ENCODE data around the gene CABP7. TPM values are rescaled to one million over a fixed set of nuclear protein-coding genes. Genes with fewer than 3 reads are reported as not detected.

CABP7 gene
- total and polyA plus RNA-seq, 3 experiments from 2014 or later = 0.07 TPM; not detected in 2

- ChIA-PET CTCF (no interaction called here), POLR2A (interaction anchor here (0.5 kb wide), 1 partner anchor 143 kb away, joined by 3 read pairs; no protein-coding TSS in a partner anchor)
- H3K4me3 ChIP-seq (ENCODE audit: low read length) = no peak overlapping the region
- H3K4me1 Mint-ChIP-seq = peaks cover 0 to 13% (median 5%) of the 10 kb centered on the region in 3 donors
- H3K4me1 ChIP-seq (ENCODE audit: insufficient read depth, low read length) = no peaks in the 10 kb centered on the region
- peaks cover 23 to 26% of the 10 kb centered on the region in 2 donors for H3K27me3 Mint-ChIP-seq
- DNase-seq = no peak
- H3K9me3 Mint-ChIP-seq = peaks cover 0 to 1% (median 0%) of the 10 kb centered on the region in 5 donors
- no peak overlapping the region for H3K27ac ChIP-seq (ENCODE audit: low read depth, low read length)
- H3K36me3 Mint-ChIP-seq = no peaks in the 10 kb centered on the region
- H3K36me3 ChIP-seq (ENCODE audit: insufficient read depth, low read length) = no peaks in the 10 kb centered on the region
- no peaks in the 10 kb centered on the region for H3K9me3 ChIP-seq (ENCODE audit: low read length)
- H3K27ac Mint-ChIP-seq = no peak overlapping the region
- peaks cover 7% of the 10 kb centered on the region for H3K27me3 ChIP-seq (ENCODE audit: insufficient read depth, low read length, poor library complexity, severe bottlenecking)
- H3K4me3 Mint-ChIP-seq = no peak overlapping the region
These were observed 2.8 kb downstream of the CABP7 start for GRCh38 chr22:29722587-29722986.

DNA sequence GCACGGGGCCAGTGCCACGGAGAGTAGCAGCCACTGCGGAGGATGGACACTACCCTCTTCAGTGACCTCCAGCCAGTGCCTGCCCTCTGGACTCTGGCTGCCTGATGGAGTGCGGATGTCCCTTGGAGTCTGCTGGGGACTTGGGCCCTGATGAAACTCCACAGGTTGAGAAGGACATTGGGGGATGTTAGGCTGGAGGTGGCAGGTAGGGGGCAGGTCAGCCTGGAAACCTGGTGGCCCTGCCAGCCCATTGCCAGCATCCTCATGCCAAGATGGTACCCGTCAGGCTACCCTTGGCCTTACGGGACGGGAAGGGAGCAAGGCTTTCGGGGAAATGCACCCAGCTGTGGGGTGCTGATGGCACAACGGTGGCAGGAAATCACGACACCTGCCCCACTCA lies 4.0 kb downstream of the CABP7 start:
- Mint-ChIP-seq H3K27me3 (peaks cover 12 to 16% of the 10 kb centered on the region in 2 donors), H3K27ac (no peak overlapping the region), H3K4me3 (no peak overlapping the region), H3K4me1 (peaks cover 0 to 8% (median 2%) of the 10 kb centered on the region in 3 donors), H3K36me3 (no peaks in the 10 kb centered on the region), H3K9me3 (no peaks in the 10 kb centered on the region)
- H3K9me3 ChIP-seq (ENCODE audit: low read length) = no peaks in the 10 kb centered on the region
- CTCF ChIA-PET = no interaction called here
- H3K27me3 ChIP-seq (ENCODE audit: insufficient read depth, low read length, poor library complexity, severe bottlenecking) = peaks cover 3% of the 10 kb centered on the region
- DNase-seq = no peak
- no peak overlapping the region for H3K4me3 ChIP-seq (ENCODE audit: low read length)
- no peak overlapping the region for H3K27ac ChIP-seq (ENCODE audit: low read depth, low read length)
- no peaks in the 10 kb centered on the region for H3K36me3 ChIP-seq (ENCODE audit: insufficient read depth, low read length)
- POLR2A ChIA-PET = no interaction called here
- no peaks in the 10 kb centered on the region for H3K4me1 ChIP-seq (ENCODE audit: insufficient read depth, low read length)

- no peaks in the 10 kb centered on the region for H3K27me3 ChIP-seq (ENCODE audit: insufficient read depth, low read length, poor library complexity, severe bottlenecking)
- H3K4me1 ChIP-seq (ENCODE audit: insufficient read depth, low read length) = no peaks in the 10 kb centered on the region
- H3K27ac ChIP-seq (ENCODE audit: low read depth, low read length) = no peak overlapping the region
- Mint-ChIP-seq H3K4me3 (no peak overlapping the region), H3K4me1 (no peaks in the 10 kb centered on the region), H3K9me3 (no peaks in the 10 kb centered on the region), H3K27me3 (peaks cover 5 to 8% of the 10 kb centered on the region in 2 donors), H3K36me3 (peaks cover 0 to 4% (median 0%) of the 10 kb centered on the region in 3 donors), H3K27ac (peak overlapping the region in 1 of 8 donors; percentile 74)
- ChIA-PET POLR2A (no interaction called here), CTCF (no interaction called here)
- DNase-seq = no peak
- H3K9me3 ChIP-seq (ENCODE audit: low read length) = no peaks in the 10 kb centered on the region
- H3K36me3 ChIP-seq (ENCODE audit: insufficient read depth, low read length) = no peaks in the 10 kb centered on the region
- H3K4me3 ChIP-seq (ENCODE audit: low read length) = no peak overlapping the region
These were observed 5.0 kb downstream of the CABP7 start for GRCh38 chr22:29724843-29725242.

DNA sequence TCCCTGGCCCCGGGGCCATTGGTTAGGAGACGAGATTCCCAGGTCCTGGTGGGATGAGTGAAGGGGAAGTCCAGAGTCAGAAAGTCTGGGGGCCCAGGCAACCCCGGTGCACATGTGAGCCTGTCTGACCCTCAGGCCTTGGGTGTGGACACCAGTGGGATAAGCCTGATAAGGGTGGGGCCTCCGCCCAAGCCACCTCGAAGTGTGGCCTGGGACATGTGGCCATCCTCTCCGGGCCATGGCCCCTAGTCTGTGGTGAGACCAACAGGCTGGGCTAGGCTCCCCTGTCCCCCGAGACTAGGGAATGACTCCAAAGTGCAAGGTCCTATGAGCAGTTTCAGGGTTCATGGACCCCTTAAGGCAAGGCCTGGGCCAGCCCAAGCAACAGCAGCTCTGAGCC lies 6.3 kb downstream of the CABP7 start:
- peak overlapping the region in 1 of 7 donors; percentile 18 for H3K4me3 Mint-ChIP-seq
- no peak for DNase-seq
- ChIA-PET CTCF (no interaction called here), POLR2A (no interaction called here)
- no peaks in the 10 kb centered on the region for H3K9me3 ChIP-seq (ENCODE audit: low read length)
- no peak overlapping the region for H3K27ac ChIP-seq (ENCODE audit: low read depth, low read length)
- H3K36me3 Mint-ChIP-seq = peaks cover 0 to 11% (median 2%) of the 10 kb centered on the region in 3 donors
- H3K9me3 Mint-ChIP-seq = no peaks in the 10 kb centered on the region
- no peaks in the 10 kb centered on the region for H3K4me1 Mint-ChIP-seq
- H3K27ac Mint-ChIP-seq = no peak overlapping the region
- H3K27me3 ChIP-seq (ENCODE audit: insufficient read depth, low read length, poor library complexity, severe bottlenecking) = no peaks in the 10 kb centered on the region
- H3K27me3 Mint-ChIP-seq = peaks cover 5 to 8% of the 10 kb centered on the region in 2 donors
- no peaks in the 10 kb centered on the region for H3K4me1 ChIP-seq (ENCODE audit: insufficient read depth, low read length)
- H3K36me3 ChIP-seq (ENCODE audit: insufficient read depth, low read length) = no peaks in the 10 kb centered on the region
- H3K4me3 ChIP-seq (ENCODE audit: low read length) = no peak overlapping the region

- Histone ChIP-seq H3K36me3 (ENCODE audit: insufficient read depth, low read length) (no peaks in the 10 kb centered on the region), H3K27ac (ENCODE audit: low read depth, low read length) (no peak overlapping the region), H3K4me1 (ENCODE audit: insufficient read depth, low read length) (no peaks in the 10 kb centered on the region), H3K27me3 (ENCODE audit: insufficient read depth, low read length, poor library complexity, severe bottlenecking) (no peaks in the 10 kb centered on the region), H3K9me3 (ENCODE audit: low read length) (no peaks in the 10 kb centered on the region), H3K4me3 (ENCODE audit: low read length) (no peak overlapping the region)
- H3K4me1 Mint-ChIP-seq = no peaks in the 10 kb centered on the region
- H3K36me3 Mint-ChIP-seq = peaks cover 0 to 16% (median 5%) of the 10 kb centered on the region in 3 donors
- no peaks in the 10 kb centered on the region for H3K9me3 Mint-ChIP-seq
- ChIA-PET CTCF (no interaction called here), POLR2A (no interaction called here)
- no peak overlapping the region for H3K27ac Mint-ChIP-seq
- DNase-seq = no peak
- no peak overlapping the region for H3K4me3 Mint-ChIP-seq
- H3K27me3 Mint-ChIP-seq = peaks cover 2 to 3% of the 10 kb centered on the region in 2 donors
These were observed 6.8 kb downstream of the CABP7 start for GRCh38 chr22:29726512-29727130.

DNA sequence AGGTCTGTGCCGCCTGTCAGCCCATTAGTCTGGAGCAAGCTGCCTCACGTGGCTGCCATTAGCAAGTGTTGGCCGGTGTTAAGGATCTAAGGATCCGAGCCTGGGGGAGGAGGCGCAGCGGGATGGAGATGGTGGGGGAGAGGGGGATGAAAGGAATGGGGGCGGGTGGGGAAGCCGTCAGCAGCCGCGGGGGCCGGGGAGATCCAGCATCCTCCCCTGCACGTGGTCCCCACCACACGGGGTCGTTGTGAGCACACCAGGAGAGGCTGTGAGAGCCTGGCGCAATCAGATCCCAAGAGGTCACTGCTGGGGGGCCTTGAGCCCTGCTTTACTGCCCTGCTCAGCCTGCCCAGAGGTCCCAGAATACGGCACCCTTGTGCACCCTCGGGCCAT lies 7.3 kb downstream of the CABP7 start:
- ChIA-PET CTCF (no interaction called here), POLR2A (no interaction called here)
- H3K36me3 Mint-ChIP-seq = peaks cover 0 to 20% (median 9%) of the 10 kb centered on the region in 3 donors

DNA sequence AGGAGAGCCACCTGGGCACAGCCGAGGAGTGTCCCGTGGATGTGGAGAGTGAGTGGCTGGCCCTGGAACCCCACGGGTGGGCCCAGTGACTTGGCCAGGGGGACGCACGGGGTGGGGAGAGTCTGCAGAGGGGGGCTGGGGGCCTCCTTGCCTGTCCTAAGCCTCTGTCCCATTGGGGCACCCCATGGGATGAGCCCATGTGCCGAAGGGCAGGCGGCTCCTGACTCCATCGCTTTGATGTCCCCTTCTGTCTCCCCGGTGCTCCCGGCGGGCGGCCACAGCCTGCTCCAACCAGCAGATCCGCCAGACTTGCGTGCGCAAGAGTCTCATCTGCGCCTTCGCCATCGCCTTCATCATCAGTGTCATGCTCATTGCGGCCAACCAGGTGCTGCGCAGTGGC lies 9.4 kb downstream of the CABP7 start:
- no peak overlapping the region for H3K27ac ChIP-seq (ENCODE audit: low read depth, low read length)
- no peaks in the 10 kb centered on the region for H3K9me3 Mint-ChIP-seq
- ChIA-PET CTCF (no interaction called here), POLR2A (no interaction called here)
- no peaks in the 10 kb centered on the region for H3K4me1 ChIP-seq (ENCODE audit: insufficient read depth, low read length)
- H3K27me3 Mint-ChIP-seq = peaks cover 0 to 2% of the 10 kb centered on the region in 2 donors
- H3K4me1 Mint-ChIP-seq = no peaks in the 10 kb centered on the region
- H3K36me3 ChIP-seq (ENCODE audit: insufficient read depth, low read length) = no peaks in the 10 kb centered on the region
- peaks cover 0 to 29% (median 11%) of the 10 kb centered on the region in 3 donors for H3K36me3 Mint-ChIP-seq
- no peak for DNase-seq
- H3K4me3 ChIP-seq (ENCODE audit: low read length) = no peak overlapping the region
- no peak overlapping the region for H3K4me3 Mint-ChIP-seq
- H3K27ac Mint-ChIP-seq = no peak overlapping the region
- no peaks in the 10 kb centered on the region for H3K9me3 ChIP-seq (ENCODE audit: low read length)
- no peaks in the 10 kb centered on the region for H3K27me3 ChIP-seq (ENCODE audit: insufficient read depth, low read length, poor library complexity, severe bottlenecking)

More for the DNA sequence above, 7.3 kb downstream of the CABP7 start:
- Mint-ChIP-seq H3K4me1 (no peaks in the 10 kb centered on the region), H3K9me3 (no peaks in the 10 kb centered on the region), H3K4me3 (no peak overlapping the region), H3K27ac (no peak overlapping the region), H3K27me3 (peaks cover 0 to 2% of the 10 kb centered on the region in 2 donors)
- no peaks in the 10 kb centered on the region for H3K27me3 ChIP-seq (ENCODE audit: insufficient read depth, low read length, poor library complexity, severe bottlenecking)
- no peaks in the 10 kb centered on the region for H3K4me1 ChIP-seq (ENCODE audit: insufficient read depth, low read length)
- no peak for DNase-seq
- H3K36me3 ChIP-seq (ENCODE audit: insufficient read depth, low read length) = no peaks in the 10 kb centered on the region
- H3K9me3 ChIP-seq (ENCODE audit: low read length) = no peaks in the 10 kb centered on the region
- no peak overlapping the region for H3K27ac ChIP-seq (ENCODE audit: low read depth, low read length)
- no peak overlapping the region for H3K4me3 ChIP-seq (ENCODE audit: low read length)

GRCh38 chr22:29731058-29731850 lies 11.5 kb downstream of the CABP7 start:
- DNase-seq = no peak
- ChIA-PET POLR2A (no interaction called here), CTCF (no interaction called here)
- Mint-ChIP-seq H3K27ac (no peak overlapping the region), H3K36me3 (peaks cover 0 to 41% (median 11%) of the 10 kb centered on the region in 3 donors), H3K4me3 (no peak overlapping the region), H3K9me3 (no peaks in the 10 kb centered on the region), H3K27me3 (peaks cover 0 to 2% of the 10 kb centered on the region in 2 donors), H3K4me1 (no peaks in the 10 kb centered on the region)
- no peaks in the 10 kb centered on the region for H3K9me3 ChIP-seq (ENCODE audit: low read length)
- no peaks in the 10 kb centered on the region for H3K4me1 ChIP-seq (ENCODE audit: insufficient read depth, low read length)
- H3K4me3 ChIP-seq (ENCODE audit: low read length) = no peak overlapping the region
- no peaks in the 10 kb centered on the region for H3K27me3 ChIP-seq (ENCODE audit: insufficient read depth, low read length, poor library complexity, severe bottlenecking)
- H3K36me3 ChIP-seq (ENCODE audit: insufficient read depth, low read length) = no peaks in the 10 kb centered on the region
- no peak overlapping the region for H3K27ac ChIP-seq (ENCODE audit: low read depth, low read length)
